Measurements from ENCODE around the gene TCP11L2. TPM values are rescaled to one million over a fixed set of nuclear protein-coding genes. Genes with fewer than 3 reads are reported as not detected.

TCP11L2 gene
- total RNA-seq, 1 experiment from 2014 or later, result 7.7 TPM

- H3K4me3 ChIP-seq (ENCODE audit: low read depth, low read length), result no peak overlapping the region
- no peak for DNase-seq
- Mint-ChIP-seq H3K27ac (ENCODE audit: unreplicated experiment) (no peak overlapping the region), H3K4me3 (ENCODE audit: unreplicated experiment) (no peak overlapping the region), H3K4me1 (ENCODE audit: low read depth, unreplicated experiment) (no peaks in the 10 kb centered on the region), H3K9me3 (ENCODE audit: unreplicated experiment) (no peaks in the 10 kb centered on the region), H3K27me3 (ENCODE audit: insufficient read depth, unreplicated experiment) (no peaks in the 10 kb centered on the region), H3K36me3 (ENCODE audit: insufficient read depth, unreplicated experiment) (no peaks in the 10 kb centered on the region)
- H3K27me3 ChIP-seq (replicated peaks; ENCODE audit: control insufficient read depth, insufficient read depth, low read length), result no peaks in the 10 kb centered on the region
- BruUV-seq (replicated peaks), result no TSS peak
- POLR2A ChIA-PET, result no interaction called here
- intact Hi-C loops (cut with micrococcal nuclease; ENCODE audit: unreplicated experiment), result no loop called here
- TF ChIP-seq CTCF (IDR thresholded peaks at IDR 0.05; ENCODE audit: insufficient read depth in 1 of 2, low read depth in 1 of 2, low read length in 1 of 2, severe bottlenecking in 1 of 2, unreplicated experiment in 1 of 2), result no peak
- no peaks in the 10 kb centered on the region for H3K9me3 ChIP-seq
- no peaks in the 10 kb centered on the region for H3K4me1 ChIP-seq
- no peaks in the 10 kb centered on the region for H3K36me3 ChIP-seq (ENCODE audit: control insufficient read depth, insufficient read depth, low read length)
- CTCF ChIA-PET, result interaction anchor here (0.7 kb wide), 2 partner anchors 321 to 928 kb away, joined by 4 to 5 read pairs; no protein-coding TSS in a partner anchor
Measured at GRCh38 chr12:106348411-106348810, 45.9 kb downstream of the TCP11L2 start.

GRCh38 chr12:106353175-106353574, 50.6 kb downstream of the TCP11L2 start:
- no peak for DNase-seq
- intact Hi-C loops (cut with micrococcal nuclease; ENCODE audit: unreplicated experiment), result no loop called here
- no peaks in the 10 kb centered on the region for H3K27me3 Mint-ChIP-seq (ENCODE audit: insufficient read depth, unreplicated experiment)
- CTCF ChIA-PET, result no interaction called here
- peaks cover 11% of the 10 kb centered on the region for H3K36me3 Mint-ChIP-seq (ENCODE audit: insufficient read depth, unreplicated experiment)
- POLR2A ChIA-PET, result no interaction called here
- no peaks in the 10 kb centered on the region for H3K9me3 Mint-ChIP-seq (ENCODE audit: unreplicated experiment)
- Histone ChIP-seq H3K27me3 (replicated peaks; ENCODE audit: control insufficient read depth, insufficient read depth, low read length) (no peaks in the 10 kb centered on the region), H3K4me3 (ENCODE audit: low read depth, low read length) (no peak overlapping the region), H3K36me3 (ENCODE audit: control insufficient read depth, insufficient read depth, low read length) (no peaks in the 10 kb centered on the region), H3K9me3 (no peaks in the 10 kb centered on the region), H3K4me1 (peaks cover 7% of the 10 kb centered on the region; the same call in 1 of the 2 replicates)
- no peak overlapping the region for H3K4me3 Mint-ChIP-seq (ENCODE audit: unreplicated experiment)
- BruUV-seq (replicated peaks), result no TSS peak
- TF ChIP-seq CTCF (IDR thresholded peaks at IDR 0.05; ENCODE audit: insufficient read depth in 1 of 2, low read depth in 1 of 2, low read length in 1 of 2, severe bottlenecking in 1 of 2, unreplicated experiment in 1 of 2), result no peak
- no peak overlapping the region for H3K27ac Mint-ChIP-seq (ENCODE audit: unreplicated experiment)
- peaks cover 7% of the 10 kb centered on the region for H3K4me1 Mint-ChIP-seq (ENCODE audit: low read depth, unreplicated experiment)

- no peaks in the 10 kb centered on the region for H3K27me3 ChIP-seq (replicated peaks; ENCODE audit: control insufficient read depth, insufficient read depth, low read length)
- TSS peak; percentile 85 for BruUV-seq (replicated peaks)
- TF ChIP-seq CTCF (IDR thresholded peaks at IDR 0.05; ENCODE audit: insufficient read depth in 1 of 2, low read depth in 1 of 2, low read length in 1 of 2, severe bottlenecking in 1 of 2, unreplicated experiment in 1 of 2), result peak; percentile 82 to 91
- peak within 1 kb of the TSS; percentile 94 for H3K27ac Mint-ChIP-seq (ENCODE audit: unreplicated experiment)
- DNase-seq, result peak; percentile 94
- intact Hi-C loops (cut with micrococcal nuclease; ENCODE audit: unreplicated experiment), result loop anchor here (1.0 to 5.0 kb wide), 5 partner anchors 29 to 561 kb away; partner anchors contain the start of gene TCP11L2
- no peaks in the 10 kb centered on the region for H3K36me3 ChIP-seq (ENCODE audit: control insufficient read depth, insufficient read depth, low read length)
- peaks cover 29% of the 10 kb centered on the region for H3K4me1 ChIP-seq
- ChIA-PET POLR2A (interaction anchor here (0.5 to 1.8 kb wide), 20 partner anchors 11 to 912 kb away, joined by 3 to 8 read pairs (median 3); partner anchors contain the start of genes CKAP4, RIC8B and TMEM263), CTCF (interaction anchor here (0.6 to 1.9 kb wide), 18 partner anchors 12 to 1901 kb away, joined by 3 to 20 read pairs (median 4); partner anchors contain the start of genes CHST11, CKAP4 and TMEM263)
- H3K36me3 Mint-ChIP-seq (ENCODE audit: insufficient read depth, unreplicated experiment), result peaks cover 17% of the 10 kb centered on the region
- no peaks in the 10 kb centered on the region for H3K27me3 Mint-ChIP-seq (ENCODE audit: insufficient read depth, unreplicated experiment)
- no peaks in the 10 kb centered on the region for H3K9me3 Mint-ChIP-seq (ENCODE audit: unreplicated experiment)
- H3K4me1 Mint-ChIP-seq (ENCODE audit: low read depth, unreplicated experiment), result peaks cover 13% of the 10 kb centered on the region
- H3K4me3 Mint-ChIP-seq (ENCODE audit: unreplicated experiment), result no peak within 1 kb of the TSS
- no peaks in the 10 kb centered on the region for H3K9me3 ChIP-seq
- peak within 1 kb of the TSS; percentile 64 for H3K4me3 ChIP-seq (ENCODE audit: low read depth, low read length)
Measured at GRCh38 chr12:106357549-106358395, 55.2 kb downstream of the TCP11L2 start, which contains the start of gene POLR3B. Gene POLR3B (plus strand): TSS chr12:106357748. CDS start chr12:106357880, 132 bp downstream.

Data from Caco-2 (cell line).